ENCODE results near the gene CCDC34. TPM values are rescaled to one million over a fixed set of nuclear protein-coding genes. Genes with fewer than 3 reads are reported as not detected.
"Not testable (repeated sequence)": the region's sequence is repeated elsewhere in the genome, so short reads cannot be mapped to it uniquely, and the experiment has no call there.

The CCDC34 gene
- total RNA-seq, 5 donors from 2014 or later (not counting 1 experiment from before 2014, with no cell fraction given) = 1.4 to 4.2 (median 2.8) TPM

DNA sequence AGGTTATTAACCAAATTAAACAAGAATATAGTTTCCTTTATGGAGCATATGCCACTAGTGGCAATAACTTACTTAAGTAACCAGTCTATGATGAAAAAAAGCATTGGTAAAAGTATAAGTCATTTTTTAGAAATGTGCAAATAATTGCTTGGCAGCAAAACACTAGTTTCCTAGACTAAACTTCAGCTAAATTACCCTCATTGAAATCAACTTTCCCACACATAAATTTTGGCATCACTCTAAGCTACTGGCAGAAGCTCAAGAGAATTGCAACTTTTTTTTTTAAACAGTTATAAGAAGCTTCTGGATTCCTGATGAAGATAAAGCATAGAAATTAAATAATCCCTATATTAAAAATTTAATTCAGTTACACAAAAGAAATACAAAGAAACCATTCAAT is 12.5 kb downstream of the CCDC34 start:
- DNase-seq (no peak), ATAC-seq (replicated peaks in 1 of 4) (no peak)
- Mint-ChIP-seq H3K4me1 (no peaks in the 10 kb centered on the region), H3K27me3 (no peaks in the 10 kb centered on the region), H3K4me3 (no peak overlapping the region), H3K9me3 (no peaks in the 10 kb centered on the region), H3K36me3 (peaks cover 17% of the 10 kb centered on the region), H3K27ac (no peak overlapping the region)
- ChIA-PET POLR2A (no interaction called here), CTCF (no interaction called here)
- Histone ChIP-seq H3K4me3 (ENCODE audit: control insufficient read depth in 1 of 2, extremely low read depth in 1 of 2, low read length in 1 of 2) (no peak overlapping the region), H3K4me1 (ENCODE audit: control insufficient read depth in 1 of 2, extremely low read depth in 1 of 2, insufficient read depth in 2 of 2, low read length in 2 of 2) (no peaks in the 10 kb centered on the region), H3K36me3 (ENCODE audit: control insufficient read depth in 2 of 2, extremely low read depth in 1 of 2, insufficient read depth in 1 of 2, low read length in 1 of 2) (no peaks in the 10 kb centered on the region), H3K27ac (ENCODE audit: low read length) (no peak overlapping the region), H3K9me3 (no peaks in the 10 kb centered on the region), H3K27me3 (replicated peaks in 1 of 2; ENCODE audit: control insufficient read depth in 2 of 2, extremely low read depth in 1 of 2, insufficient read depth in 2 of 2, low read length in 1 of 2) (no peaks in the 10 kb centered on the region)

DNA sequence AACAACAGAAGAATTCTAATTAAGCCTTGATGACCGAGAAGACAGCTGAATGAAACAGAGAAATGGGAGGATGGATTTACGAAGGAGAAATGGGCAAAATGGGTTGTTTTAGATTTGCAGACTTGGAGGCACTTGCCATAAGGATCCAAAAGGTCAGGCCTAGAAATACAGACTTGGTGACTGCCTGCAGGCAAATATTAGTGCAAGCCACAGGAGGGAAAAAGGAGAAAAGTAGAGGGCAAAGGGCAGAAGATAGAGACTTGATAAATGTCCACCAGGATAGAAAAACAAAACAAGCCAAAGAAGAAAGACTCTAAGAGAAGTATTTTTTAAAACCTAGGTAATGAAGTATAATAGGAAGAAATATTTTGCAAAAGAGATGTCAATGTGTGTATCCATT is 13.1 kb downstream of the CCDC34 start:
- no peak overlapping the region for H3K4me3 Mint-ChIP-seq
- ChIA-PET POLR2A (no interaction called here), CTCF (no interaction called here)
- no peak overlapping the region for H3K27ac Mint-ChIP-seq
- Histone ChIP-seq H3K36me3 (ENCODE audit: control insufficient read depth in 2 of 2, extremely low read depth in 1 of 2, insufficient read depth in 1 of 2, low read length in 1 of 2) (no peaks in the 10 kb centered on the region), H3K9me3 (no peaks in the 10 kb centered on the region), H3K27ac (ENCODE audit: low read length) (no peak overlapping the region), H3K27me3 (replicated peaks in 1 of 2; ENCODE audit: control insufficient read depth in 2 of 2, extremely low read depth in 1 of 2, insufficient read depth in 2 of 2, low read length in 1 of 2) (no peaks in the 10 kb centered on the region), H3K4me3 (ENCODE audit: control insufficient read depth in 1 of 2, extremely low read depth in 1 of 2, low read length in 1 of 2) (no peak overlapping the region), H3K4me1 (ENCODE audit: control insufficient read depth in 1 of 2, extremely low read depth in 1 of 2, insufficient read depth in 2 of 2, low read length in 2 of 2) (no peaks in the 10 kb centered on the region)
- WGBS (ENCODE audit: insufficient coverage) = 93% methylated on average over 2 of the region's 2 CpGs
- H3K4me1 Mint-ChIP-seq = no peaks in the 10 kb centered on the region
- no peak for DNase-seq
- peaks cover 17% of the 10 kb centered on the region for H3K36me3 Mint-ChIP-seq
- H3K9me3 Mint-ChIP-seq = no peaks in the 10 kb centered on the region
- no peak for ATAC-seq (replicated peaks in 1 of 4)
- no peaks in the 10 kb centered on the region for H3K27me3 Mint-ChIP-seq

DNA sequence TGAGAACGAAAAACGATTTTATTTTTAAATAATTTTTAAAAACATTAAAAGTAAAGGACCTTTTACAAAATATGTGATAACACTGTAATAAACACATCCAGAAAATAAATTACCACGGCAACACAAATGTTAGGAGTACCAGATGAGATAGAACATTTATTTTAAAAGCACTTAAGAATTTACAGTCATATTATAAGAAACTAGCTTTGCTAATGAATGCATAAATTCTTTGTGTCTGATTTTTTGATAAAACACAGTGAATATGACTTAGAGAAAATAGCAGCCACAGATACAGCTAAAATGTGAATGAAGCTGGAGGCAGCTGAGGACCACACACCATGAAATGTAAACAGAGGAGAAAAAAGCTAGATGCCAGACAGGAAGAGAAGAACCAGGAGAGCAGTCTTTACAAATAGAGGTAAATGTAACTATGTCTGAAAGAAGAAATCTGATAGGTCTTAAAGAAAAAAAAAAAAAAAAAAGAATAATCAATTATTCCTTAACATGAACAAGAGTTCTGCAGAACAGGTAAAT is 14.6 kb downstream of the CCDC34 start:
- ATAC-seq (replicated peaks in 1 of 4) (no peak), DNase-seq (no peak)
- H3K9me3 Mint-ChIP-seq = no peaks in the 10 kb centered on the region
- POLR2A ChIA-PET = no interaction called here
- H3K27me3 Mint-ChIP-seq = no peaks in the 10 kb centered on the region
- no peaks in the 10 kb centered on the region for H3K4me1 Mint-ChIP-seq
- H3K9me3 ChIP-seq = no peaks in the 10 kb centered on the region
- H3K36me3 ChIP-seq (ENCODE audit: control insufficient read depth in 2 of 2, extremely low read depth in 1 of 2, insufficient read depth in 1 of 2, low read length in 1 of 2) = no peaks in the 10 kb centered on the region
- no peak overlapping the region for H3K27ac ChIP-seq (ENCODE audit: low read length)
- no peak overlapping the region for H3K27ac Mint-ChIP-seq
- H3K36me3 Mint-ChIP-seq = peaks cover 20% of the 10 kb centered on the region
- no peak overlapping the region for H3K4me3 Mint-ChIP-seq
- no peaks in the 10 kb centered on the region for H3K4me1 ChIP-seq (ENCODE audit: control insufficient read depth in 1 of 2, extremely low read depth in 1 of 2, insufficient read depth in 2 of 2, low read length in 2 of 2)
- H3K4me3 ChIP-seq (ENCODE audit: control insufficient read depth in 1 of 2, extremely low read depth in 1 of 2, low read length in 1 of 2) = no peak overlapping the region
- CTCF ChIA-PET = no interaction called here
- no CpG with 5 or more reads among the region's 3 CpGs for WGBS (ENCODE audit: insufficient coverage)
- no peaks in the 10 kb centered on the region for H3K27me3 ChIP-seq (replicated peaks in 1 of 2; ENCODE audit: control insufficient read depth in 2 of 2, extremely low read depth in 1 of 2, insufficient read depth in 2 of 2, low read length in 1 of 2)

DNA sequence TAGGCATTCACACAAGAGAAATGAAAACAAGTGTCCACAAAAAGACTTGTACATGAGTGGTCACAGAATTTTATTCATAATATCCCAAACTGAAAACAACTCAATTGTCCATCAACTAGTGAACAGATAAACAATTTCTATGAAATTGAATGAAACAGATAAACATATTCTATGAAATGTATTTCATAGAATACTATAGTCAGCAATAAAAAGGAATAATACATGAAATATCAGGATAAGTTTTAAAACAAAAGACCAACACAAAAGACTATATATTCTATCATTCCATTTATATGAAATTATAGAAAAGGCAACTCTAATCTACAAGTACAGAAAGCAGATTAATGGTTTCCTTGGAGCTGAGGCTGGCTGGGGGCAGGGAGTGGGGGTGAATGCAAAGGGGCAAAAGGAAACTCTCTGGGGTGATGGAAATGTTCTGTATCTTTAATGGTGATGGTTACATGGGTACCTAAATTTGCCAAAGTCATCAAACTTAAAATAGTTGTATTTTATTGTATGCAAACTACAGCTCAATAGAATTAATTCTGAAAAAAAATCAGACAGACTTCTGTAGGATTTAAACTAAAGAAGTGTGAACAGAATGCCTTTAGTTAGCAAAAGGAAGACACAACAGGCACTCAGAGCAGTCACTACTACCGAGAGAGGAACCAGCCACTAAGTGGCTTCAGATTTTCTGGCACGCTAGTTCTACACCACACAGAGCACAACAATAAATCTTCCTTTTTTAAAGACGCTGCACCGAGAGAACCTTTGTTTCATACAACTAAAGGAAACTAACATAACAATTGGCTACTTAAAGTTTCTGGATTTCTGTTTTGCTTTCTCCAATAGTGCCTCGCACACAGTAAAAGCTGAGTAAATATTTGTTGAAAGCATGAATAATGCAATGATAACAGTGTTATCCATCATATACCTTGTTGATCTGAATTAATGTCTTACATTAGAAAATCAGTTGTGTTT is 15.4 kb downstream of the CCDC34 start:
- Mint-ChIP-seq H3K9me3 (no peaks in the 10 kb centered on the region), H3K27me3 (no peaks in the 10 kb centered on the region), H3K4me1 (no peaks in the 10 kb centered on the region), H3K36me3 (peaks cover 24% of the 10 kb centered on the region), H3K4me3 (no peak overlapping the region), H3K27ac (no peak overlapping the region)
- DNase-seq (no peak), ATAC-seq (replicated peaks in 1 of 4) (no peak)
- Histone ChIP-seq H3K4me3 (ENCODE audit: control insufficient read depth in 1 of 2, extremely low read depth in 1 of 2, low read length in 1 of 2) (no peak overlapping the region), H3K27me3 (replicated peaks in 1 of 2; ENCODE audit: control insufficient read depth in 2 of 2, extremely low read depth in 1 of 2, insufficient read depth in 2 of 2, low read length in 1 of 2) (no peaks in the 10 kb centered on the region), H3K9me3 (no peaks in the 10 kb centered on the region), H3K4me1 (ENCODE audit: control insufficient read depth in 1 of 2, extremely low read depth in 1 of 2, insufficient read depth in 2 of 2, low read length in 2 of 2) (no peaks in the 10 kb centered on the region), H3K27ac (ENCODE audit: low read length) (no peak overlapping the region), H3K36me3 (ENCODE audit: control insufficient read depth in 2 of 2, extremely low read depth in 1 of 2, insufficient read depth in 1 of 2, low read length in 1 of 2) (no peaks in the 10 kb centered on the region)
- 80% methylated on average over 1 of the region's 5 CpGs for WGBS (ENCODE audit: insufficient coverage)
- CTCF ChIA-PET = no interaction called here
- POLR2A ChIA-PET = interaction anchor here in 1 of 2 donors (0.5 kb wide), 1 partner anchor 103 kb away, joined by 5 read pairs; no protein-coding TSS in a partner anchor

DNA sequence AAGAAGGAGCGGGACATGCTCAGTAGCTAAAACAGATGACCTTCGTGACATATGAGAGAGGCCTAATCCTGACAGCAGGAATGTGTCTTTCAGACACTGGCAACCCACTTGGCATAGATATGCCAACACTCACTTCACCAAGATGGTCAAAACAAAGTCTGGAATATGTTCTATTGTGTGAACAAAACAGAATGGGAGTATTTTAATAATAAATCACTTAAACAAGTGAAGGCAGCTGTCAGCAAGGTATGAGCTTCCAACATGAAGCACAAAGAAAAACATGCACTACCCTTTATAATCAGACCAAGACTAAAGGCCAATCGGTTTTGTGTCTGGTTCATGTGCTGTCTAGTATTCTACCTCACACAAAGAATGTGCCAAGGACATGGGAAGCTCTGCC is 23.1 kb downstream of the CCDC34 start:
- WGBS (ENCODE audit: insufficient coverage) = no CpG with 5 or more reads among the region's 3 CpGs
- ATAC-seq (replicated peaks in 1 of 4) (no peak), DNase-seq (no peak)
- Mint-ChIP-seq H3K9me3 (no peaks in the 10 kb centered on the region), H3K27me3 (no peaks in the 10 kb centered on the region), H3K36me3 (peaks cover 23% of the 10 kb centered on the region), H3K4me3 (no peak overlapping the region), H3K27ac (no peak overlapping the region), H3K4me1 (no peaks in the 10 kb centered on the region)
- H3K4me3 ChIP-seq (ENCODE audit: control insufficient read depth in 1 of 2, extremely low read depth in 1 of 2, low read length in 1 of 2) = no peak overlapping the region
- H3K27ac ChIP-seq (ENCODE audit: low read length) = no peak overlapping the region
- no peaks in the 10 kb centered on the region for H3K9me3 ChIP-seq
- no peaks in the 10 kb centered on the region for H3K36me3 ChIP-seq (ENCODE audit: control insufficient read depth in 2 of 2, extremely low read depth in 1 of 2, insufficient read depth in 1 of 2, low read length in 1 of 2)
- ChIA-PET CTCF (no interaction called here), POLR2A (no interaction called here)
- H3K27me3 ChIP-seq (replicated peaks in 1 of 2; ENCODE audit: control insufficient read depth in 2 of 2, extremely low read depth in 1 of 2, insufficient read depth in 2 of 2, low read length in 1 of 2) = no peaks in the 10 kb centered on the region
- H3K4me1 ChIP-seq (ENCODE audit: control insufficient read depth in 1 of 2, extremely low read depth in 1 of 2, insufficient read depth in 2 of 2, low read length in 2 of 2) = no peaks in the 10 kb centered on the region

DNA sequence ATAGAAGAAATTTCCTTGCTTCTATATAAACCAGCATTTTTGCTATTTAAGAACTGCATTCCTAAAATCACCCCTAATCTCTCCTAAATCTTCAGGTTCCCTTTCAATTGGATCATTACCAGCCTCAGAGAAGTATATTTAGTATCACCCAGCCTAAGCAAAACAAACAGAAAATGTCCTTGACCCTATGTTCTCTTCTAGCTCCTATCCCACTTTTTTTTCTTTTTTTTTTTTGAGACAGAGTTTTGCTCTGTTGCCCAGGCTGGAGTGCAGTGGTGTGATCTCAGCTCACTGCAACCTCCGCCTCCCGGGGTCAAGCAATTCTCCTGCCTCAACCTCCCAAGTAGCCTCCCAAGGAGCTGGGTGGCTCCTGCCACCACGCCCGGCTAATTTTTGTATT is 28.3 kb downstream of the CCDC34 start:
- H3K4me3 Mint-ChIP-seq; H3K4me1 Mint-ChIP-seq; H3K27me3 ChIP-seq (replicated peaks in 1 of 2; ENCODE audit: control insufficient read depth in 2 of 2, extremely low read depth in 1 of 2, insufficient read depth in 2 of 2, low read length in 1 of 2); H3K27me3 Mint-ChIP-seq; H3K27ac Mint-ChIP-seq; H3K4me3 ChIP-seq (ENCODE audit: control insufficient read depth in 1 of 2, extremely low read depth in 1 of 2, low read length in 1 of 2); POLR2A ChIA-PET; H3K4me1 ChIP-seq (ENCODE audit: control insufficient read depth in 1 of 2, extremely low read depth in 1 of 2, insufficient read depth in 2 of 2, low read length in 2 of 2); H3K9me3 Mint-ChIP-seq; H3K36me3 ChIP-seq (ENCODE audit: control insufficient read depth in 2 of 2, extremely low read depth in 1 of 2, insufficient read depth in 1 of 2, low read length in 1 of 2); DNase-seq; H3K27ac ChIP-seq (ENCODE audit: low read length); ATAC-seq (replicated peaks in 1 of 4); H3K9me3 ChIP-seq: not testable (repeated sequence)
- CTCF ChIA-PET = interaction anchor here in 1 of 2 donors (0.7 kb wide), 1 partner anchor 91 kb away, joined by 3 read pairs; no protein-coding TSS in a partner anchor
- H3K36me3 Mint-ChIP-seq = peaks cover 16% of the 10 kb centered on the region
- WGBS (ENCODE audit: insufficient coverage) = 100% methylated on average over 2 of the region's 4 CpGs
